WERI-Rb-1 (cell line): ENCODE results near the gene ZFX.

Experiments
- DNase-seq: peaks from one replicate; pipeline ENCODE4 v3.0.0-alpha.2; 2020
- H3K27ac ChIP-seq: fragments of 250-450 bp; sonication (Bioruptor Pico); 2 replicates; pipeline ENCODE4 v1.5.1; 2020; ENCODE audit warnings: mild to moderate bottlenecking, moderate library complexity
- H3K27me3 ChIP-seq: fragments of 250-450 bp; sonication (Bioruptor Pico); 2 replicates; pipeline ENCODE4 v1.5.1; 2021; ENCODE audit warnings: mild to moderate bottlenecking, low read depth, moderate library complexity; ENCODE audit not compliant: insufficient read depth, severe bottlenecking
- H3K36me3 ChIP-seq: fragments of 250-450 bp; sonication (Bioruptor Pico); 2 replicates; pipeline ENCODE4 v1.5.1; 2020; ENCODE audit warnings: mild to moderate bottlenecking, moderate library complexity
- H3K4me3 ChIP-seq: 2 replicates; pipeline ENCODE4 v1.5.1; 2011; ENCODE audit warnings: low read depth, mild to moderate bottlenecking, control low read depth, low read length
- H3K9me3 ChIP-seq: fragments of 250-450 bp; sonication (Bioruptor Pico); 2 replicates; pipeline ENCODE4 v1.5.1; 2021; ENCODE audit warnings: mild to moderate bottlenecking, moderate library complexity; ENCODE audit not compliant: severe bottlenecking
- CTCF ChIP-seq: IDR thresholded peaks from 2 replicates; pipeline ENCODE4 v1.5.1; 2011; ENCODE audit warnings: low read depth, mild to moderate bottlenecking, control low read depth, inconsistent platforms, low read length

The ZFX gene

DNA sequence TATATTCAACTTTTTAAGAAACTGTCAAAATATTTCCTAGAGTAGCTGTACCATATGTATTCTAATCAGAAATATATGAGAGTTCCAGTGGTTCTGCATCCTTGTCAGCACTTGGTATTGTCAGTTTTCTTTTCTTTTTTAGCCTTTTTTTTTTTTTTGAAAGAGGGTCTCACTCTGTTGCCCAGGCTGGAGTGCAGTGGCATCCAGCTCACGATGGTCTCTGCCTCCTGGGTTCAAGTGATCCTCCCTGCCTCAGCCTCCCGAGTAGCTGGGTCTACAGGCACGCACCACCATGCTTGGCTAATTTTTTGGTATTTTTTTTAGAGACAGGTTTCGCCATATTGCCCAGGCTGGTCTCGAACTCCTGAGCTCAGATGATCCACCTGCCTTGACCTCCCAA is 79.1 kb downstream of the ZFX start:
- DNase-seq: no peak
- H3K27ac ChIP-seq: no peak overlapping the region
- H3K9me3 ChIP-seq: peaks cover 4% of the 10 kb centered on the region
- TF ChIP-seq CTCF: no peak
- peaks cover 8% of the 10 kb centered on the region for H3K27me3 ChIP-seq
- no peaks in the 10 kb centered on the region for H3K36me3 ChIP-seq
- H3K4me3 ChIP-seq: no peak overlapping the region

DNA sequence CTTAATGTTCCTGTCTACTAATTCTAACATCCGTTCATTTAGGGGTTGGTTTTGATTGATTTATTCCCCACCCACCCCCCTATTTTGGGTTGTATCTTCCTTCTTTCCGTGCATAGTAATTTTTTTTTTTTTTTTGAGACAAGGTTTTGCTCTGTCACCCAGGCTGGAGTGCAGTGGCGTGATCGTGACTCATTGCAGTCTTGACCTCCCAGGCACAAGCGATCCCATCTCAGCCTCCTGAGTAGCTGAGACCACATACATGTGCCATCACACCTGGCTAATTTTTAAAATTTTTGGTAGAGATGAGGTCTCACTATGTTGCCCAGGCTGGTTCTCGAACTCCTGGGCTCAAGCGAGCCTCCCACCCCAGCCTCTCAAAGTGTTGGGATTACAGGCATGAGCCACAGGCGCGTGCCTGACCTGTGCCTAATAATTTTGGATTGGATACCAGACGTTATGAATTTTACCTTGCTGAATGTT is 79.9 kb downstream of the ZFX start:
- H3K4me3 ChIP-seq: no peak overlapping the region
- peaks cover 4% of the 10 kb centered on the region for H3K9me3 ChIP-seq
- peaks cover 8% of the 10 kb centered on the region for H3K27me3 ChIP-seq
- no peak for DNase-seq
- no peak overlapping the region for H3K27ac ChIP-seq
- H3K36me3 ChIP-seq: no peaks in the 10 kb centered on the region
- no peak for TF ChIP-seq CTCF

GRCh38 chrX:24229976-24230375 is 80.4 kb downstream of the ZFX start:
- H3K27ac ChIP-seq: no peak overlapping the region
- H3K4me3 ChIP-seq: no peak overlapping the region
- H3K27me3 ChIP-seq: peaks cover 8% of the 10 kb centered on the region
- H3K36me3 ChIP-seq: no peaks in the 10 kb centered on the region
- TF ChIP-seq CTCF: no peak
- DNase-seq: no peak
- H3K9me3 ChIP-seq: peaks cover 4% of the 10 kb centered on the region

- Histone ChIP-seq H3K9me3 (no peaks in the 10 kb centered on the region), H3K27me3 (peaks cover 8% of the 10 kb centered on the region), H3K27ac (no peak overlapping the region), H3K4me3 (no peak overlapping the region), H3K36me3 (no peaks in the 10 kb centered on the region)
- TF ChIP-seq CTCF: no peak
- no peak for DNase-seq
These were observed 81.6 kb downstream of the ZFX start for GRCh38 chrX:24231131-24231540.

GRCh38 chrX:24231641-24232179 is 82.2 kb downstream of the ZFX start:
- Histone ChIP-seq H3K27me3 (peaks cover 8% of the 10 kb centered on the region), H3K9me3 (no peaks in the 10 kb centered on the region), H3K4me3 (no peak overlapping the region), H3K27ac (no peak overlapping the region), H3K36me3 (no peaks in the 10 kb centered on the region)
- no peak for DNase-seq
- TF ChIP-seq CTCF: no peak

- no peak for TF ChIP-seq CTCF
- no peak for DNase-seq
These were observed 83.3 kb downstream of the ZFX start for GRCh38 chrX:24232796-24233195.

More at GRCh38 chrX:24232796-24233195, 83.3 kb downstream of the ZFX start:
- H3K4me3 ChIP-seq: no peak overlapping the region
- peaks cover 11% of the 10 kb centered on the region for H3K27me3 ChIP-seq
- no peak overlapping the region for H3K27ac ChIP-seq
- H3K36me3 ChIP-seq: no peaks in the 10 kb centered on the region
- H3K9me3 ChIP-seq: no peaks in the 10 kb centered on the region
